Measurements from ENCODE around the gene OR51D1. TPM values are rescaled to one million over a fixed set of nuclear protein-coding genes. Genes with fewer than 3 reads are reported as not detected.

OR51D1 gene
- total and polyA plus RNA-seq, 2 experiments from 2014 or later: not detected

GRCh38 chr11:4658629-4659445 lies 21.6 kb downstream of the OR51D1 start:
- H3K9ac ChIP-seq: no peak overlapping the region
- no peak for DNase-seq
- no peaks in the 10 kb centered on the region for H3K27me3 ChIP-seq (replicated peaks; ENCODE audit: insufficient read depth)
- no peak overlapping the region for H2AFZ ChIP-seq
- in situ Hi-C loops (cut with MboI): no loop called here
- no peaks in the 10 kb centered on the region for H3K9me2 ChIP-seq (ENCODE audit: insufficient read depth)
- H4K20me1 ChIP-seq (ENCODE audit: insufficient read depth): no peaks in the 10 kb centered on the region
- 36 to 37% methylated on average over 5 of the region's 5 CpGs for WGBS, 2 experiments (ENCODE audit: low coverage in 1 of 2, low lambda C conversion rate in 2 of 2, missing lambda C conversion rate in 2 of 2)
- TF ChIP-seq EZH2 (IDR thresholded peaks at IDR 0.05; ENCODE audit: insufficient read depth, poor library complexity, severe bottlenecking): no peak
- TF ChIP-seq EZH2phosphoT487 (IDR thresholded peaks at IDR 0.05; ENCODE audit: insufficient read depth, low read depth): no peak
- H3K36me3 ChIP-seq (ENCODE audit: low read depth): no peaks in the 10 kb centered on the region
- H3K4me3 ChIP-seq: no peak overlapping the region
- H3K79me2 ChIP-seq (ENCODE audit: insufficient read depth): no peaks in the 10 kb centered on the region
- no peaks in the 10 kb centered on the region for H3K4me1 ChIP-seq (ENCODE audit: insufficient read depth)
- H3K9me3 ChIP-seq (ENCODE audit: low read depth): no peaks in the 10 kb centered on the region
- no peak overlapping the region for H3K4me2 ChIP-seq (ENCODE audit: unreplicated experiment)
- H3F3A ChIP-seq (ENCODE audit: insufficient read depth): no peaks in the 10 kb centered on the region
- H3K27ac ChIP-seq: no peak overlapping the region

- no peak for DNase-seq
- Histone ChIP-seq H3K9me2 (ENCODE audit: insufficient read depth) (no peaks in the 10 kb centered on the region), H3K9ac (no peak overlapping the region), H3K27ac (no peak overlapping the region), H3K4me1 (ENCODE audit: insufficient read depth) (no peaks in the 10 kb centered on the region), H3F3A (ENCODE audit: insufficient read depth) (no peaks in the 10 kb centered on the region), H3K9me3 (ENCODE audit: low read depth) (no peaks in the 10 kb centered on the region), H3K4me3 (no peak overlapping the region), H4K20me1 (ENCODE audit: insufficient read depth) (no peaks in the 10 kb centered on the region), H3K27me3 (replicated peaks; ENCODE audit: insufficient read depth) (no peaks in the 10 kb centered on the region), H3K79me2 (ENCODE audit: insufficient read depth) (no peaks in the 10 kb centered on the region), H3K36me3 (ENCODE audit: low read depth) (no peaks in the 10 kb centered on the region), H2AFZ (no peak overlapping the region), H3K4me2 (ENCODE audit: unreplicated experiment) (no peak overlapping the region)
- TF ChIP-seq EZH2phosphoT487 (IDR thresholded peaks at IDR 0.05; ENCODE audit: insufficient read depth, low read depth) (no peak), EZH2 (IDR thresholded peaks at IDR 0.05; ENCODE audit: insufficient read depth, poor library complexity, severe bottlenecking) (no peak)
- in situ Hi-C loops (cut with MboI): no loop called here
- 42 to 53% methylated on average over 6 of the region's 6 CpGs for WGBS, 2 experiments (ENCODE audit: low coverage in 1 of 2, low lambda C conversion rate in 2 of 2, missing lambda C conversion rate in 2 of 2)
Observed at GRCh38 chr11:4662876-4663275, 25.6 kb downstream of the OR51D1 start.

GRCh38 chr11:4664183-4664582 lies 26.9 kb downstream of the OR51D1 start:
- H2AFZ ChIP-seq: no peak overlapping the region
- H3K9me3 ChIP-seq (ENCODE audit: low read depth): no peaks in the 10 kb centered on the region
- H3K4me1 ChIP-seq (ENCODE audit: insufficient read depth): no peaks in the 10 kb centered on the region
- no peaks in the 10 kb centered on the region for H3K79me2 ChIP-seq (ENCODE audit: insufficient read depth)
- H3K36me3 ChIP-seq (ENCODE audit: low read depth): no peaks in the 10 kb centered on the region
- in situ Hi-C loops (cut with MboI): no loop called here
- no peaks in the 10 kb centered on the region for H3K9me2 ChIP-seq (ENCODE audit: insufficient read depth)
- no peak overlapping the region for H3K4me3 ChIP-seq
- no peaks in the 10 kb centered on the region for H3F3A ChIP-seq (ENCODE audit: insufficient read depth)
- H4K20me1 ChIP-seq (ENCODE audit: insufficient read depth): no peaks in the 10 kb centered on the region
- WGBS, 2 experiments (ENCODE audit: low coverage in 1 of 2, low lambda C conversion rate in 2 of 2, missing lambda C conversion rate in 2 of 2): 33 to 36% methylated on average over 3 of the region's 3 CpGs
- no peak overlapping the region for H3K27ac ChIP-seq
- H3K9ac ChIP-seq: no peak overlapping the region
- no peak for DNase-seq
- H3K27me3 ChIP-seq (replicated peaks; ENCODE audit: insufficient read depth): no peaks in the 10 kb centered on the region
- no peak overlapping the region for H3K4me2 ChIP-seq (ENCODE audit: unreplicated experiment)
- no peak for TF ChIP-seq EZH2 (IDR thresholded peaks at IDR 0.05; ENCODE audit: insufficient read depth, poor library complexity, severe bottlenecking)
- no peak for TF ChIP-seq EZH2phosphoT487 (IDR thresholded peaks at IDR 0.05; ENCODE audit: insufficient read depth, low read depth)

DNA sequence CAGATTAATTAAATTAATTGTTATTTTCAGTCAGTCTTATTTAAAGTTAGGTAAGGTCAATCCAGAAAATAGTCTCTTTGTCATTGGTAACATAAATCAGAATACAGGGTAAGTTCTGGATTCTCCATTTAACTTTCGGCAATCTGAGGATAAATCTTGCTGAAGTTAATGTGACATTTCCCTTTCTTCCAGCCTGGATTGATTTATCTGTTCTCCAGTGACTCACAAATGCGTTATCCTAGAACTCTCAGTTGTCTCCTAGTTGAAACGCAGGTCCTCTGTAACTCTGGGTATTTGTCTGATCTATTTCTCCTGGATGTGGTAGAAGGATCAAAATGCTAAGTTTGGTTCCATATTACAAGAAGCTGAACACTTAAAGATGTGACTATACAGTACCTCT lies 27.5 kb downstream of the OR51D1 start:
- H2AFZ ChIP-seq: no peak overlapping the region
- no peaks in the 10 kb centered on the region for H3K9me2 ChIP-seq (ENCODE audit: insufficient read depth)
- H3K9me3 ChIP-seq (ENCODE audit: low read depth): no peaks in the 10 kb centered on the region
- no peaks in the 10 kb centered on the region for H3K79me2 ChIP-seq (ENCODE audit: insufficient read depth)
- TF ChIP-seq EZH2phosphoT487 (IDR thresholded peaks at IDR 0.05; ENCODE audit: insufficient read depth, low read depth) (no peak), EZH2 (IDR thresholded peaks at IDR 0.05; ENCODE audit: insufficient read depth, poor library complexity, severe bottlenecking) (no peak)
- in situ Hi-C loops (cut with MboI): no loop called here
- no peaks in the 10 kb centered on the region for H3K36me3 ChIP-seq (ENCODE audit: low read depth)
- no peaks in the 10 kb centered on the region for H4K20me1 ChIP-seq (ENCODE audit: insufficient read depth)
- no peak overlapping the region for H3K9ac ChIP-seq
- no peaks in the 10 kb centered on the region for H3K4me1 ChIP-seq (ENCODE audit: insufficient read depth)
- H3F3A ChIP-seq (ENCODE audit: insufficient read depth): no peaks in the 10 kb centered on the region
- DNase-seq: no peak
- WGBS, 2 experiments (ENCODE audit: low coverage in 1 of 2, low lambda C conversion rate in 2 of 2, missing lambda C conversion rate in 2 of 2): 21 to 34% methylated on average over 3 of the region's 3 CpGs
- no peaks in the 10 kb centered on the region for H3K27me3 ChIP-seq (replicated peaks; ENCODE audit: insufficient read depth)
- H3K4me2 ChIP-seq (ENCODE audit: unreplicated experiment): no peak overlapping the region
- no peak overlapping the region for H3K4me3 ChIP-seq
- H3K27ac ChIP-seq: no peak overlapping the region
